Natural killer cell treated with Interleukin-12 subunit alpha and Interleukin-12 subunit beta and Interleukin-15 and Interleukin-18, amount 100 ng/mL, for 72 hours (primary cell): ENCODE results near the gene CADM1. TPM values are rescaled to one million over a fixed set of nuclear protein-coding genes. Genes with fewer than 3 reads are reported as not detected.

Experiments
- ATAC-seq, 2 donors: fragments of 150-1000 bp; cut with Tn5 transposase in 1 of 2; sonication (Bioruptor Pico), chemical (Tn5 transposase) in 1 of 2; 2 replicates each; pipeline ENCODE4 v1.10.0; 2021
- DNase-seq: peaks from one replicate; pipeline ENCODE4 v3.0.0; 2022; ENCODE audit warnings: low spot score
- H3K27ac Mint-ChIP-seq, 2 donors: 1 replicate in 1 of 2; 2 replicates in 1 of 2; pipeline ENCODE4 v1.8.0; 2022; ENCODE audit warnings: mixed read lengths in 2 of 2, mild to moderate bottlenecking in 1 of 2, moderate library complexity in 1 of 2
- H3K27me3 Mint-ChIP-seq, 2 donors: 1 replicate in 1 of 2; 2 replicates in 1 of 2; pipeline ENCODE4 v1.8.0; 2022; ENCODE audit warnings: mixed read lengths in 2 of 2
- H3K36me3 Mint-ChIP-seq: one replicate; pipeline ENCODE4 v1.8.0; 2022; ENCODE audit warnings: mixed read lengths
- H3K4me1 Mint-ChIP-seq, 2 donors: 1 replicate in 1 of 2; 2 replicates in 1 of 2; pipeline ENCODE4 v1.8.0; 2022; ENCODE audit warnings: low read depth in 2 of 2, mixed read lengths in 2 of 2, mild to moderate bottlenecking in 1 of 2
- H3K4me3 Mint-ChIP-seq: one replicate; pipeline ENCODE4 v1.8.0; 2022; ENCODE audit warnings: mixed read lengths
- H3K9me3 Mint-ChIP-seq: 2 replicates; pipeline ENCODE4 v1.8.0; 2022; ENCODE audit warnings: mixed read lengths
- total RNA-seq, 2 donors: library from RNA; stranded (reverse); gene quantifications; one replicate each; pipeline ENCODE4 v1.2.3, GENCODE V29; 2022

Gene CADM1
- total RNA-seq, 2 donors from 2014 or later = 0.50 to 1.0 TPM

GRCh38 chr11:115280775-115281174 lies 223.4 kb downstream of the CADM1 start:
- peaks cover 8% of the 10 kb centered on the region for H3K9me3 Mint-ChIP-seq
- ATAC-seq (no peak), DNase-seq (no peak)
- H3K4me1 Mint-ChIP-seq = no peaks in the 10 kb centered on the region
- no peaks in the 10 kb centered on the region for H3K36me3 Mint-ChIP-seq
- H3K27ac Mint-ChIP-seq = no peak overlapping the region
- H3K4me3 Mint-ChIP-seq = no peak overlapping the region
- peaks cover 16% of the 10 kb centered on the region in 2 donors for H3K27me3 Mint-ChIP-seq

GRCh38 chr11:115279813-115280761 lies 224.1 kb downstream of the CADM1 start:
- ATAC-seq = no peak
- DNase-seq = no peak
- H3K27me3 Mint-ChIP-seq = peaks cover 18 to 19% of the 10 kb centered on the region in 2 donors
- H3K27ac Mint-ChIP-seq = no peak overlapping the region
- no peaks in the 10 kb centered on the region for H3K36me3 Mint-ChIP-seq
- H3K4me3 Mint-ChIP-seq = no peak overlapping the region
- H3K9me3 Mint-ChIP-seq = peaks cover 10% of the 10 kb centered on the region
- no peaks in the 10 kb centered on the region for H3K4me1 Mint-ChIP-seq

- ATAC-seq (no peak), DNase-seq (no peak)
- Mint-ChIP-seq H3K4me3 (no peak overlapping the region), H3K4me1 (no peaks in the 10 kb centered on the region), H3K9me3 (peaks cover 10% of the 10 kb centered on the region), H3K36me3 (no peaks in the 10 kb centered on the region), H3K27me3 (peaks cover 19 to 23% of the 10 kb centered on the region in 2 donors), H3K27ac (no peak overlapping the region)
Measured at GRCh38 chr11:115276799-115277198, 227.4 kb downstream of the CADM1 start.

GRCh38 chr11:115276191-115276590 lies 228.0 kb downstream of the CADM1 start:
- H3K27ac Mint-ChIP-seq = no peak overlapping the region
- H3K36me3 Mint-ChIP-seq = no peaks in the 10 kb centered on the region
- no peak overlapping the region for H3K4me3 Mint-ChIP-seq
- ATAC-seq (no peak), DNase-seq (no peak)
- H3K9me3 Mint-ChIP-seq = peaks cover 10% of the 10 kb centered on the region
- H3K27me3 Mint-ChIP-seq = peaks cover 19 to 23% of the 10 kb centered on the region in 2 donors
- no peaks in the 10 kb centered on the region for H3K4me1 Mint-ChIP-seq

- Mint-ChIP-seq H3K4me1 (no peaks in the 10 kb centered on the region), H3K4me3 (no peak overlapping the region), H3K9me3 (peaks cover 10% of the 10 kb centered on the region), H3K36me3 (no peaks in the 10 kb centered on the region), H3K27ac (no peak overlapping the region), H3K27me3 (peaks cover 17 to 23% of the 10 kb centered on the region in 2 donors)
- ATAC-seq = no peak
- DNase-seq = no peak
Measured at GRCh38 chr11:115275045-115275444, 229.2 kb downstream of the CADM1 start.

- Mint-ChIP-seq H3K9me3 (peaks cover 3% of the 10 kb centered on the region), H3K4me3 (no peak overlapping the region), H3K27ac (no peak overlapping the region), H3K36me3 (no peaks in the 10 kb centered on the region), H3K4me1 (no peaks in the 10 kb centered on the region), H3K27me3 (peaks cover 9 to 12% of the 10 kb centered on the region in 2 donors)
- no peak for ATAC-seq
- DNase-seq = no peak
Measured at GRCh38 chr11:115272925-115273324, 231.3 kb downstream of the CADM1 start.

- no peaks in the 10 kb centered on the region for H3K36me3 Mint-ChIP-seq
- H3K9me3 Mint-ChIP-seq = peaks cover 2% of the 10 kb centered on the region
- no peaks in the 10 kb centered on the region for H3K4me1 Mint-ChIP-seq
- ATAC-seq = no peak
- no peak overlapping the region for H3K27ac Mint-ChIP-seq
- no peak overlapping the region for H3K4me3 Mint-ChIP-seq
- peaks cover 5 to 7% of the 10 kb centered on the region in 2 donors for H3K27me3 Mint-ChIP-seq
- DNase-seq = no peak
Measured at GRCh38 chr11:115271643-115272042, 232.6 kb downstream of the CADM1 start.

- DNase-seq (no peak), ATAC-seq (no peak)
- H3K36me3 Mint-ChIP-seq = no peaks in the 10 kb centered on the region
- no peak overlapping the region for H3K4me3 Mint-ChIP-seq
- no peak overlapping the region for H3K27ac Mint-ChIP-seq
- no peaks in the 10 kb centered on the region for H3K9me3 Mint-ChIP-seq
- H3K4me1 Mint-ChIP-seq = no peaks in the 10 kb centered on the region
- H3K27me3 Mint-ChIP-seq = peaks cover 0 to 3% of the 10 kb centered on the region in 2 donors
Measured at GRCh38 chr11:115269191-115269950, 234.8 kb downstream of the CADM1 start.

GRCh38 chr11:115267871-115268270 lies 236.3 kb downstream of the CADM1 start:
- no peaks in the 10 kb centered on the region for H3K9me3 Mint-ChIP-seq
- no peak overlapping the region for H3K27ac Mint-ChIP-seq
- no peaks in the 10 kb centered on the region for H3K4me1 Mint-ChIP-seq
- DNase-seq (no peak), ATAC-seq (peak; percentile 50 to 87)
- H3K4me3 Mint-ChIP-seq = no peak overlapping the region
- H3K27me3 Mint-ChIP-seq = peaks cover 0 to 3% of the 10 kb centered on the region in 2 donors
- no peaks in the 10 kb centered on the region for H3K36me3 Mint-ChIP-seq

GRCh38 chr11:115267238-115267781 lies 236.9 kb downstream of the CADM1 start:
- Mint-ChIP-seq H3K4me3 (no peak overlapping the region), H3K36me3 (no peaks in the 10 kb centered on the region), H3K9me3 (no peaks in the 10 kb centered on the region), H3K27me3 (peaks cover 0 to 3% of the 10 kb centered on the region in 2 donors), H3K4me1 (no peaks in the 10 kb centered on the region), H3K27ac (no peak overlapping the region)
- ATAC-seq (no peak), DNase-seq (no peak)

GRCh38 chr11:115266066-115266639 lies 238.1 kb downstream of the CADM1 start:
- no peak for DNase-seq
- Mint-ChIP-seq H3K4me3 (no peak overlapping the region), H3K4me1 (no peaks in the 10 kb centered on the region), H3K9me3 (no peaks in the 10 kb centered on the region), H3K36me3 (no peaks in the 10 kb centered on the region), H3K27me3 (peaks cover 0 to 3% of the 10 kb centered on the region in 2 donors), H3K27ac (no peak overlapping the region)
- no peak for ATAC-seq

- Mint-ChIP-seq H3K27ac (no peak overlapping the region), H3K9me3 (no peaks in the 10 kb centered on the region), H3K27me3 (no peaks in the 10 kb centered on the region), H3K4me3 (no peak overlapping the region), H3K36me3 (no peaks in the 10 kb centered on the region), H3K4me1 (no peaks in the 10 kb centered on the region)
- ATAC-seq (no peak), DNase-seq (no peak)
Measured at GRCh38 chr11:115263799-115264656, 240.2 kb downstream of the CADM1 start.

GRCh38 chr11:115258216-115258615 lies 246.0 kb downstream of the CADM1 start:
- Mint-ChIP-seq H3K36me3 (no peaks in the 10 kb centered on the region), H3K27ac (peak overlapping the region in 1 of 2 donors; percentile 84), H3K9me3 (no peaks in the 10 kb centered on the region), H3K4me3 (no peak overlapping the region), H3K27me3 (no peaks in the 10 kb centered on the region), H3K4me1 (peaks cover 19 to 22% of the 10 kb centered on the region in 2 donors)
- no peak for DNase-seq
- no peak for ATAC-seq
